ENCODE results near the gene SPOPL.

GRCh38 chr2:138600732-138601457 is 99.3 kb downstream of the SPOPL start:
- TF ChIP-seq POLR2A (IDR thresholded peaks at IDR 0.05; ENCODE audit: low read length) (no peak), GATA1 (IDR thresholded peaks at IDR 0.05; ENCODE audit: low read depth, low read length) (no peak)

All from erythroblast (primary cell).